Activated CD4-positive, alpha-beta T cell treated with anti-CD3 and anti-CD28 coated beads, Interleukin-2, amount 50 U/mL, for 4 hours (primary cell): ENCODE data around the gene LTF.
"Not testable (repeated sequence)": the region's sequence is repeated elsewhere in the genome, so short reads cannot be mapped to it uniquely, and the experiment has no call there.

Experiments
- DNase-seq, 2 experiments: peaks; one replicate each; pipeline ENCODE4 v3.0.0-alpha.2; 2020

Gene LTF

GRCh38 chr3:46440531-46441294, 24.0 kb downstream of the LTF start:
- DNase-seq, result peak in 1 of 2 experiments; percentile 3

GRCh38 chr3:46438831-46439230, 25.9 kb downstream of the LTF start:
- no peak for DNase-seq

- no peak for DNase-seq
Observed at GRCh38 chr3:46435081-46435726, 29.5 kb downstream of the LTF start.

GRCh38 chr3:46433841-46434240, 30.9 kb downstream of the LTF start:
- no peak for DNase-seq

GRCh38 chr3:46433118-46433517, 31.6 kb downstream of the LTF start:
- not testable (repeated sequence) for DNase-seq

- not testable (repeated sequence) for DNase-seq
Observed at GRCh38 chr3:46431905-46432304, 32.8 kb downstream of the LTF start.

GRCh38 chr3:46430879-46431278, 33.8 kb downstream of the LTF start:
- DNase-seq, result not testable (repeated sequence)

GRCh38 chr3:46429671-46430070, 35.0 kb downstream of the LTF start:
- no peak for DNase-seq

GRCh38 chr3:46429250-46429649, 35.5 kb downstream of the LTF start:
- DNase-seq, result no peak

GRCh38 chr3:46427916-46428833, 36.5 kb downstream of the LTF start:
- no peak for DNase-seq

GRCh38 chr3:46427404-46427803, 37.3 kb downstream of the LTF start:
- not testable (repeated sequence) for DNase-seq

GRCh38 chr3:46426476-46426875, 38.2 kb downstream of the LTF start:
- not testable (repeated sequence) for DNase-seq

- DNase-seq, result no peak
Observed at GRCh38 chr3:46423588-46423987, 41.1 kb downstream of the LTF start.

- DNase-seq, result no peak
Observed at GRCh38 chr3:46422617-46423016, 42.1 kb downstream of the LTF start.

- DNase-seq, result no peak
Observed at GRCh38 chr3:46420931-46421330, 43.8 kb downstream of the LTF start.

- DNase-seq, result no peak
Observed at GRCh38 chr3:46419816-46420215, 44.9 kb downstream of the LTF start.

GRCh38 chr3:46417841-46418611, 46.7 kb downstream of the LTF start:
- no peak for DNase-seq

GRCh38 chr3:46416811-46417510, 47.7 kb downstream of the LTF start:
- no peak for DNase-seq

GRCh38 chr3:46416125-46416810, 48.4 kb downstream of the LTF start:
- no peak for DNase-seq

GRCh38 chr3:46414739-46415138, 50.0 kb downstream of the LTF start:
- no peak for DNase-seq

GRCh38 chr3:46413951-46414350, 50.8 kb downstream of the LTF start:
- no peak for DNase-seq
